ENCODE results near the gene SCN4B. TPM values are rescaled to one million over a fixed set of nuclear protein-coding genes. Genes with fewer than 3 reads are reported as not detected.

The SCN4B gene
- total and polyA plus RNA-seq, 4 donors = 0.05 to 0.67 (median 0.42) TPM; not detected in 1

- no peaks in the 10 kb centered on the region for H3K36me3 ChIP-seq (ENCODE audit: control insufficient read depth in 4 of 4, insufficient read depth in 3 of 4, low read depth in 1 of 4, low read length in 3 of 4)
- H3K27me3 ChIP-seq (ENCODE audit: control insufficient read depth in 4 of 4, insufficient read depth in 4 of 4, low read length in 3 of 4) = peaks cover 7 to 20% (median 9%) of the 10 kb centered on the region in 4 donors
- DNase-seq (ENCODE audit: low spot score) = no peak
- H3K9me3 ChIP-seq (ENCODE audit: control insufficient read depth in 4 of 4, low read length in 3 of 4) = no peaks in the 10 kb centered on the region
- 65% methylated on average over 5 of the region's 5 CpGs for WGBS
- H3K4me3 ChIP-seq (ENCODE audit: low read depth in 1 of 3, low read length in 3 of 3) = no peak overlapping the region
- peaks cover 5 to 10% (median 6%) of the 10 kb centered on the region in 4 donors for H3K4me1 ChIP-seq (ENCODE audit: control insufficient read depth in 4 of 4, insufficient read depth in 4 of 4, low read length in 3 of 4)
- TF ChIP-seq GABPA (IDR thresholded peaks at IDR 0.05 in 1 of 2, conservative IDR thresholded peaks at IDR 0.05 in 1 of 2) (no peak), NR2F2 (IDR thresholded peaks at IDR 0.05) (no peak), REST (IDR thresholded peaks at IDR 0.05) (no peak), YY1 (IDR thresholded peaks at IDR 0.05) (no peak), ZBTB33 (IDR thresholded peaks at IDR 0.05) (no peak)
- H3K27ac ChIP-seq (ENCODE audit: low read depth in 1 of 2, low read length in 2 of 2) = no peak overlapping the region
- H3K9ac ChIP-seq (ENCODE audit: low read depth in 1 of 2, low read length in 2 of 2) = no peak overlapping the region
Measured at GRCh38 chr11:118151431-118151830, 1.2 kb downstream of the SCN4B start.

GRCh38 chr11:118149493-118149892 is 3.1 kb downstream of the SCN4B start:
- 91% methylated on average over 1 of the region's 1 CpG for WGBS
- peaks cover 5 to 21% (median 8%) of the 10 kb centered on the region in 4 donors for H3K4me1 ChIP-seq (ENCODE audit: control insufficient read depth in 4 of 4, insufficient read depth in 4 of 4, low read length in 3 of 4)
- no peak for DNase-seq (ENCODE audit: low spot score)
- no peaks in the 10 kb centered on the region for H3K9me3 ChIP-seq (ENCODE audit: control insufficient read depth in 4 of 4, low read length in 3 of 4)
- no peaks in the 10 kb centered on the region for H3K36me3 ChIP-seq (ENCODE audit: control insufficient read depth in 4 of 4, insufficient read depth in 3 of 4, low read depth in 1 of 4, low read length in 3 of 4)
- no peak overlapping the region for H3K27ac ChIP-seq (ENCODE audit: low read depth in 1 of 2, low read length in 2 of 2)
- H3K4me3 ChIP-seq (ENCODE audit: low read depth in 1 of 3, low read length in 3 of 3) = no peak overlapping the region
- H3K9ac ChIP-seq (ENCODE audit: low read depth in 1 of 2, low read length in 2 of 2) = no peak overlapping the region
- peaks cover 3 to 9% (median 8%) of the 10 kb centered on the region in 4 donors for H3K27me3 ChIP-seq (ENCODE audit: control insufficient read depth in 4 of 4, insufficient read depth in 4 of 4, low read length in 3 of 4)
- no peak for TF ChIP-seq TAF1 (conservative IDR thresholded peaks at IDR 0.05)
- TF ChIP-seq GABPA (IDR thresholded peaks at IDR 0.05 in 1 of 2, conservative IDR thresholded peaks at IDR 0.05 in 1 of 2) = no peak
- no peak for TF ChIP-seq RAD21 (IDR thresholded peaks at IDR 0.05)
- no peak for TF ChIP-seq YY1 (IDR thresholded peaks at IDR 0.05)
- no peak for TF ChIP-seq CTCF (IDR thresholded peaks at IDR 0.05; ENCODE audit: low read depth, low read length, missing input control)
- no peak for TF ChIP-seq EGR1 (IDR thresholded peaks at IDR 0.05; ENCODE audit: low read depth in 2 of 2)
- TF ChIP-seq HNF4A (conservative IDR thresholded peaks at IDR 0.05) = no peak
